Kidney (tissue), 22 donors: ENCODE results near the gene ABCB10. TPM values are rescaled to one million over a fixed set of nuclear protein-coding genes. Genes with fewer than 3 reads are reported as not detected.

Source experiments
- DNase-seq, 5 donors: peaks; one replicate each; pipeline ENCODE4 v3.0.0-alpha.2; 2013 to 2020
- FAIRE-seq: peaks from 2 replicates; lab custom pipeline; 2012; peaks lifted over from hg19 to GRCh38; lab: Jason Lieb, UNC
- H3K27ac ChIP-seq, 2 donors: one replicate each; pipeline ENCODE4 v1.7.0; 2013; ENCODE audit warnings: low read depth in 2 of 2, low read length in 2 of 2, inconsistent platforms in 1 of 2
- H3K27me3 ChIP-seq: one replicate; pipeline ENCODE4 v1.7.1; 2013; ENCODE audit warnings: low read length, inconsistent platforms; ENCODE audit not compliant: control insufficient read depth, insufficient read depth
- H3K36me3 ChIP-seq, 3 donors: one replicate each; pipeline versions ENCODE4 v1.7.0 to v1.7.1; 2013; ENCODE audit warnings: low read length in 3 of 3, control low read depth in 1 of 3, inconsistent platforms in 1 of 3; ENCODE audit not compliant: insufficient read depth in 3 of 3, control insufficient read depth in 2 of 3
- H3K4me1 ChIP-seq, 3 donors: one replicate each; pipeline versions ENCODE4 v1.7.0 to v1.7.1; 2013; ENCODE audit warnings: low read length in 3 of 3, inconsistent platforms in 1 of 3, low read depth in 1 of 3; ENCODE audit not compliant: control insufficient read depth in 2 of 3, insufficient read depth in 2 of 3
- H3K4me3 ChIP-seq, 3 donors: one replicate each; pipeline versions ENCODE4 v1.7.0 to v1.8.1; 2013; ENCODE audit warnings: low read length in 3 of 3, control low read depth in 1 of 3, inconsistent platforms in 1 of 3
- H3K9ac ChIP-seq, 3 donors: one replicate each; pipeline versions ENCODE4 v1.7.0 to v1.7.1; 2013; ENCODE audit warnings: low read length in 3 of 3, control low read depth in 1 of 3, inconsistent platforms in 1 of 3
- H3K9me3 ChIP-seq, 3 donors: one replicate each; pipeline versions ENCODE4 v1.7.0 to v1.7.1; 2013; ENCODE audit warnings: low read length in 3 of 3, control low read depth in 1 of 3, inconsistent platforms in 1 of 3; ENCODE audit not compliant: control insufficient read depth in 2 of 3, insufficient read depth in 1 of 3
- CTCF ChIP-seq: IDR thresholded peaks from 3 replicates; pipeline ENCODE4 v1.5.1; 2012; ENCODE audit warnings: mild to moderate bottlenecking, moderate library complexity, borderline replicate concordance; ENCODE audit not compliant: insufficient read depth; ENCODE audit errors: extremely low read depth
- intact Hi-C: fragments of 100-400 bp; cut with DNase I; formaldehyde crosslinking; loops from one replicate; pipeline ENCODE4 v1.11.1; 2022
- long read RNA-seq, 10 donors: library from polyadenylated mRNA in 1 of 10; unstranded in 1 of 10; transcript quantifications; one replicate each; pipeline ENCODE4 v2.0.0 and lab custom pipeline, GENCODE V29; 2021 to 2026
- polyA plus RNA-seq: library from polyadenylated mRNA; stranded (reverse); fragments of 350-450 nt; fragmentation: Illumina TruSeq; extraction: RNeasy Lipid Tissue Mini Kit (QIAGEN cat#74804); gene quantifications from one replicate; pipeline ENCODE4 v1.2.3, GENCODE V29; 2014; ENCODE audit warnings: low read depth, low replicate concordance; ENCODE audit not compliant: insufficient read depth
- total RNA-seq: library from RNA; stranded (reverse); fragmentation: NEBNext Ultra II Directional; extraction: Animal tissue kit (Norgen Biotek cat#: 25700); gene quantifications from one replicate; pipeline ENCODE4 v1.2.1, GENCODE V29; 2021
- donor health status: control.
- donor health status: control.
- donor health status: control.
- donor health status: control.
- donor health status: control.
- donor health status: DM: yes; HTN: yes; CAD: no.
- donor health status: Normal renal cell carcinoma (clear cell type).

The ABCB10 gene
- total RNA-seq (15.4 TPM), polyA plus RNA-seq (4.5 TPM)
- long read RNA-seq, donor 1, partial matches to known transcripts: 0 of 4 reads
- long read RNA-seq, donor 1, other reads (novel, unspliced or antisense): 0 of 4 reads
- long read RNA-seq, donor 2, transcript ABCB10-201 (13 exons, 3,857 nt): major isoform, 7 of 12 reads
- long read RNA-seq, donor 2, partial matches to known transcripts: 5 of 12 reads
- long read RNA-seq, donor 2, other reads (novel, unspliced or antisense): 0 of 12 reads
- long read RNA-seq, donor 3, partial matches to known transcripts: 0 of 2 reads
- long read RNA-seq, donor 3, other reads (novel, unspliced or antisense): 0 of 2 reads
- long read RNA-seq, donor 4, partial matches to known transcripts: 0 of 3 reads
- long read RNA-seq, donor 4, other reads (novel, unspliced or antisense): 0 of 3 reads
- long read RNA-seq, donor 5: 0 reads
- long read RNA-seq, donor 6: 0 reads
- long read RNA-seq, donor 7, transcript ABCB10-201 (13 exons, 3,857 nt): major isoform, 12 of 18 reads
- long read RNA-seq, donor 7, partial matches to known transcripts: 2 of 18 reads
- long read RNA-seq, donor 7, other reads (novel, unspliced or antisense): 4 of 18 reads
- long read RNA-seq, donor 8, partial matches to known transcripts: 0 of 1 reads
- long read RNA-seq, donor 8, other reads (novel, unspliced or antisense): 0 of 1 reads
- long read RNA-seq, donor 9: 0 reads
- long read RNA-seq, donor 10, partial matches to known transcripts: 0 of 1 reads
- long read RNA-seq, donor 10, other reads (novel, unspliced or antisense): 0 of 1 reads

- FAIRE-seq: no peak
Observed at GRCh38 chr1:229558460-229559335, at the start of gene ABCB10. Gene ABCB10, minus strand, starts transcription at chr1:229558707. Its CDS starts 55 bp downstream, at chr1:229558652.

DNA sequence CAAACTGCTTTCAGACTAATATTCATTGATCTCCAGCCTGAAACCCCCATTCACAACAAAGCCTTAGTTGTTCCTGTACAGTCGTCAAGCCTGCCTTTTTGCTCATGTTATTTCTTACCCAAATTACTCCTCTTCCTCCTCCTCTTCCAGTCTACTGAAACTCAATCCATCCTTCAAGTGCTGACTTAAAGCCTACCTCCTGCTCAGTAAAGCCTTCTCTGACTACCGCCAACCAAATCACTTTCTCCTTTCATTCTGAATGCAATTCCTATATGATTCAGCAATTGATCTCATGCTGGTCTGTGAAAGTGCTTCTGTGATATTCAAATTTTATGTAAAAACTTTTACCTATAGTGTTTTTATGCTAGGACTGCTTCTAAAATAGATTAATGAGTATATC is 48.9 kb upstream of the ABCB10 start:
- FAIRE-seq: no peak
- intact Hi-C loops: no loop called here

More at GRCh38 chr1:229558460-229559335, at the start of gene ABCB10:
- TF ChIP-seq CTCF: peak; percentile 78
- peak within 1 kb of the TSS; percentile 5 to 74 (median 63) for H3K9ac ChIP-seq
- peak; percentile 98 to 99 (median 99) for DNase-seq
- intact Hi-C loops: no loop called here
- H3K4me3 ChIP-seq: peak within 1 kb of the TSS; percentile 79 to 89 (median 89)
- peak within 1 kb of the TSS; percentile 77 to 81 for H3K27ac ChIP-seq
- H3K36me3 ChIP-seq: no peaks in the 10 kb centered on the region
- no peaks in the 10 kb centered on the region for H3K27me3 ChIP-seq
- no peaks in the 10 kb centered on the region for H3K9me3 ChIP-seq
- H3K4me1 ChIP-seq: peaks cover 0 to 17% (median 0%) of the 10 kb centered on the region in 3 donors

More for the DNA sequence above, 48.9 kb upstream of the ABCB10 start:
- H3K4me3 ChIP-seq: no peak overlapping the region
- no peak for TF ChIP-seq CTCF
- DNase-seq: no peak
- H3K36me3 ChIP-seq: peaks cover 3 to 50% (median 37%) of the 10 kb centered on the region in 3 donors
- H3K9me3 ChIP-seq: no peaks in the 10 kb centered on the region
- H3K27ac ChIP-seq: no peak overlapping the region
- no peaks in the 10 kb centered on the region for H3K4me1 ChIP-seq
- no peak overlapping the region for H3K9ac ChIP-seq
- H3K27me3 ChIP-seq: no peaks in the 10 kb centered on the region
